Adipose tissue (tissue), 3 donors: ENCODE measurements around the gene BCL2L13. TPM values are rescaled to one million over a fixed set of nuclear protein-coding genes. Genes with fewer than 3 reads are reported as not detected.

ENCODE experiments used
- H3K27ac ChIP-seq: one replicate; pipeline ENCODE4 v1.5.1; 2013; ENCODE audit warnings: low read depth, low read length
- WGBS, 3 donors: extraction: QIAGEN DNeasy Blood & Tissue Kit; methylation state at CpG; one replicate each; pipeline ENCODE4 v1.1.7; 2013; 5-methylcytosine and 5-hydroxymethylcytosine counted together
- polyA plus RNA-seq, 3 donors: library from polyadenylated mRNA; stranded (reverse); fragments of 200-250 nt; gene quantifications; one replicate each; pipeline ENCODE4 v1.2.3, GENCODE V29; 2013
- donor health status: healthy with polysubstance abuse.
- donor health status: Bipolar disorder and iron deficiency.
- donor health status: healthy.

BCL2L13 gene
- polyA plus RNA-seq: 10 to 100 TPM; 17.9 to 36.9 (median 35.2) TPM

DNA sequence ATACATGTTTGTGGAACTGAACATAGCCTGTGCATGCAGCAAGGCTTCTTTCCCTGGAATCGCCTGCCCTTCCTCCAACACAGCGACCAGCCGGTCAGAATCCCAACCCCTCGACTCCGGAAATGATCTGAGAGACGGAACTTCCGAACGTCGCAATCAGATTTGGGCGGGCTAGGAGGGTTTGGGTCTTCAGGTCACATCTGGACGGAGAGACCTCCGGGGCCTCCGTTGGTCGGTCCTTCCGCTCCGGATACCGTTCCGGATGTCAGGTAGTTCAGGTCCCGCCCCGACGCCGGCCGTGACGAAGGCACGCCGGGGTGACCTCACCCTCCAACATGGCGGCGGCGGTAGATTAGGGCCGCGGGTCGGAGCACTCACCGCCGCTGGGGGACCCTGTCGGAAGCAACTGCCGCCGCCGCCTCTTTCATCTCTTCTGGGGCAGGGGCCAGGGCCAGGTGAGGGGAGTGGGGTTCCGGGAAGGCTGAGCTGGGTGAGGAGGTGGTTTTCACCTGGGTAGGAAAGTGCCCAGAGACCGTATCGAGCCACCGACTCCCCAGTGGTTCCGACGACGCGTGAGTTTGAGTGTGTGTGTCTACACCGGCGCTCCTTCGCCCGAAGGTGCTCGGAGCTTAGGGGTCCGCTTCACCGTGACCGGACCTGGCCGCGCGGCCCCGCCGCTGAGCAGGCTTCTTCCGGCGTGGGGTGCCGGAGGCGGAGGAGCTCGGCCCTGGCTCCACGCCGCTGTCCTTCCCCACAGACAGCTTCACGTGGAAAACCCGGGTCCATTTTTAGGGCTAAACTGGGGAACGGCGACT, at the start of gene BCL2L13:
Gene BCL2L13 (plus strand): TSS at position 326 of the 815 bp plus-strand sequence. CDS start 16,955 bp downstream, outside the sequence.
- 0 to 1% (median 0%) methylated on average over 68 to 70 of the region's 70 CpGs for WGBS, 3 donors
- peak within 1 kb of the TSS; percentile 96 for H3K27ac ChIP-seq

DNA sequence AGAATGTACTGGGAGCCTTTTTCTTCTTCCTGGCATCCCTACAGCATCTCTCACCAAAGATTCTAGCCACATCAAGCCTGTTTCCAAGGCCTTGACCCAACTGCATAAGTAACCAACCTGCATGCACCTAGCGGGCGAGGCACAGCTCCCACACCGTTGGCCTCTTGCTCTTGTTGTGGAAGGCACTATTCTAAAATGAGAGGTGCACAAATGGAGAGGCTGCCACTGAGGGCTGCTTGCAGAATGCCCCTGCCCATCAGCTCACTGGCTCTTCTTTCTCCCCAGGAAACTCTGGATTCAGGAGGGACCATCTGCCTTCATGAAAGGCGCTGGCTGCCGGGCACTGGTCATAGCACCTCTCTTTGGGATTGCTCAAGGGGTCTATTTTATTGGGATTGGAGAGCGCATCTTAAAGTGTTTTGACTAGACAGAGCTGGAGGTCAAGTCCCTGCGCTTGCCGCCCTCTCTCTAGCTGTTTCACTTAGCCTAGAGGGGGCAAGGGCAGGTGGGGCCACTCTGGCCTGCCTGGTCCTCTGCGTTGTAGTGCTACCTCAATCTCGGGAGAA, 48.7 kb upstream of the BCL2L13 start:
- 91 to 93% (median 92%) methylated on average over 10 of the region's 10 CpGs for WGBS, 3 donors
- no peak overlapping the region for H3K27ac ChIP-seq

DNA sequence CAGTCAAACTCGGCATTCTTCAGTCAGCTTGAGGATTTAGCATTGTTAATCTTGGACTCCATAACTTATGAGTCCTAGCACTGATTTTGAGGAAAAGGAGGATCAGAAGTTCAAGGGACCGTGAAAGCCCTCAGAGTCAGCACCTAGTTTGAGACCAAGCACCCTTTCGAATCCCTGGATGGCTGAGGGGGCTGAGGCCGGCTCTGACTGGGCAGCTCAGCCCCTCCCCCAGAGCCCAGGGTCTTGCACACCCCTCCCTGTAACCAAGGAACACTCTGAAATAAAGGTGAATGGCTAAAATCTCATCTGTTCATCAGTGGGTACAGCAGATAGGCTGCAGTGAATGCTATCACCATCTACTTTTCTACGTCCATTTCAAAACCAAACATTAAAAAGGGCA, 48.0 kb upstream of the BCL2L13 start:
- H3K27ac ChIP-seq: no peak overlapping the region
- WGBS, 3 donors: 81 to 89% (median 84%) methylated on average over 5 of the region's 5 CpGs

DNA sequence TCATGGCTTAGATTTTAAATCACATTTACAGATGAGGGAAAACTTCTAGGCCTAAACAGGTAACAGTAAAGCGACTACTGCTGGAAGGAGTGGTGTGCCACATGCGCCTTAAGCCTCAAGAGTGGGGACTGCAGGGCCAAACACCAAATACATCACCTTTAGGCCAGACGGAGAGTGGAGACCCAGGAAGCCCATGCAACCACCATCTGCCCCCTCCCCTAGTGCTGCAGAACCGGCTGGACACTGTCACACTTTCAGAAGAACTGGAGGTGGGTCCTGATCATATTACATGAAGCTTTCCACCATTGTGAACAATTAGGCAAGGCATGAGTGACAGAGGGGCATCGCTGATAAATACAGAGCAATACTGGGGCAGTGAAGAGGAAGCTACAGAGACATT, 46.4 kb upstream of the BCL2L13 start:
- 88 to 89% (median 89%) methylated on average over 5 of the region's 5 CpGs for WGBS, 3 donors
- no peak overlapping the region for H3K27ac ChIP-seq

GRCh38 chr22:17596226-17596625, 42.3 kb upstream of the BCL2L13 start:
- H3K27ac ChIP-seq: no peak overlapping the region
- 95 to 97% (median 96%) methylated on average over 6 of the region's 6 CpGs for WGBS, 3 donors

- WGBS, 3 donors: 98 to 99% (median 98%) methylated on average over 2 of the region's 2 CpGs
- H3K27ac ChIP-seq: no peak overlapping the region
Observed at GRCh38 chr22:17597217-17597616, 41.3 kb upstream of the BCL2L13 start.

- 92 to 98% (median 97%) methylated on average over 4 of the region's 4 CpGs for WGBS, 3 donors
- H3K27ac ChIP-seq: no peak overlapping the region
Observed at GRCh38 chr22:17598318-17598717, 40.2 kb upstream of the BCL2L13 start.

DNA sequence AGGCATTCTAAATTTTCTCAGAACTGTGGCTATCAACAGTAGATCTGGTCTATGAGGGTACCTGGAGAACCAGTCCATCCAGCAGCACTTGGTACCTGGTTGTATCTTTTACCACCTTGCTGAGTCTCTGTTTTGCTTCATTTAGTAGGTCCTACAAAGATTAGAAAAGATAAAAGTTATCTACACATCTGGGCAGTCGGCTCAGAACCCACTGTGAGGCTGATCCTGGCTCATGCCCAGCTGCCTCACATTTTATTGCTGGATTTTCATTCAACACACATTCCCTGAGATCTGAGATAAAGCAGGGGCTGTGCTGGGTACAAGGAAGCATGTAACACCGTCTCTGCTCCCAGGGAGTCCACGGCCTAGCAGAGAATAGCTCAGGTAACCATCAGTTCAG, 37.5 kb upstream of the BCL2L13 start:
- WGBS, 3 donors: 54 to 80% (median 72%) methylated on average over 3 of the region's 3 CpGs

DNA sequence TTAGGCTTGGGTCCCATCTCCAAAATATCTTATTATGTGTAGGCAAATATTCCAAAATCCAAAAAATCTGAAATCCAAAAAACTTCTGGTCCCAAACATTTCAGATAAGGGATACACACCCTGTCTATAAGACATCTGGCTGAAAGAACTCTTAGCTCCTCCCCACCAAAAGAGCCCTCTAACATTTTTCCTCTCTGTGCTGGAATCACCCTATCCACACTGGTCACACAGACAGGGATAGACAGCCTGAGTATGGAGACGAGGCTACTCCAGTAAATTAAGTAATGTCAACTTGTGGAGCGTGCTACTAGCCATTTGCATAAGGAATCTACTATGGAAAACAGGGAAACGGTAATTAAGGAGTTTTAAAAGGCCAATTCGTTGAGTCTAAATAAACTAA, 34.9 kb upstream of the BCL2L13 start:
- WGBS, 3 donors: 82 to 96% (median 89%) methylated on average over 4 of the region's 4 CpGs
- no peak overlapping the region for H3K27ac ChIP-seq

More for the DNA sequence above, 37.5 kb upstream of the BCL2L13 start:
- no peak overlapping the region for H3K27ac ChIP-seq

- 45 to 53% (median 53%) methylated on average over 5 of the region's 5 CpGs for WGBS, 3 donors
- no peak overlapping the region for H3K27ac ChIP-seq
Observed at GRCh38 chr22:17606496-17606895, 32.1 kb upstream of the BCL2L13 start.

- no peak overlapping the region for H3K27ac ChIP-seq
- 87 to 95% (median 94%) methylated on average over 4 of the region's 4 CpGs for WGBS, 3 donors
Observed at GRCh38 chr22:17607891-17608521, 30.6 kb upstream of the BCL2L13 start.

DNA sequence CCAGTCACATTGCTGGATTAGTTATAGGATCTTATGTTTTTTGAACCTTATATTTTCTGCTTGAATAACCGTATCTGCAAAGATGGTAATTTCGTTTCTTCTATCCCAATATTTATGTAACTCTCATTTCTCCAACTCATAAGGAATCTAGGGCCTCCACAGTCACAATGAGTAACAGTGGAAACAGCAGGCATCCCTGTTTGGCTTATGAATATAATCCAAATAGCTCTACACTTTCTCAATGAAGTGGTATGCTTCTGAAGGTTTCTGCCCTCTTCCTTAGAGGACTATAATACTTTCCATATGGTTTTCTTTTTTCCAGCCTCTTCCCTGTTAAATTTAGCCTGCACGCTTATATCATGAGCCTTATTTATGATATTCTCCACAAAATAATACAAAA, 26.5 kb upstream of the BCL2L13 start:
- WGBS, 3 donors: 56 to 81% (median 68%) methylated on average over 3 of the region's 3 CpGs
- H3K27ac ChIP-seq: no peak overlapping the region

DNA sequence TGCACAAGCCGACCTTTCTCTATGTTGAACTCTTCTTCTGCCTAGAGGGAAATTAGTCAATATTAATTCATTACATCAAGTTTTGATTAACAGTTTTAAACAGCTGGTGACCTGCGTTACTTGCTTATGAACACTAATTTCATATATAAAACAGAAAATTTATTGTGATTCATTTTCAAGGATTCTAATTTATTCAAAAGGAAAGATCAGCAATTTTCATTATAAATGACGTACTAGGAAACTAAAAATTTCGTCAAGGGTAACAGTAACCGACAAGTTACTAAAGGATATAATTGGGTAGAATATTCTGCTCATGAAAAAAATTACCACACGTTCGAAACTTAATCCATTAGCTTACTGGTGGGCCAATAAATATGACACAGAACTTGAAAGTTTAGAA, 25.3 kb upstream of the BCL2L13 start:
- H3K27ac ChIP-seq: no peak overlapping the region
- WGBS, 3 donors: 85 to 95% (median 86%) methylated on average over 7 of the region's 7 CpGs

GRCh38 chr22:17627961-17628405, 10.6 kb upstream of the BCL2L13 start:
- 4 to 14% (median 6%) methylated on average over 24 of the region's 24 CpGs for WGBS, 3 donors
- peak overlapping the region; percentile 44 for H3K27ac ChIP-seq

DNA sequence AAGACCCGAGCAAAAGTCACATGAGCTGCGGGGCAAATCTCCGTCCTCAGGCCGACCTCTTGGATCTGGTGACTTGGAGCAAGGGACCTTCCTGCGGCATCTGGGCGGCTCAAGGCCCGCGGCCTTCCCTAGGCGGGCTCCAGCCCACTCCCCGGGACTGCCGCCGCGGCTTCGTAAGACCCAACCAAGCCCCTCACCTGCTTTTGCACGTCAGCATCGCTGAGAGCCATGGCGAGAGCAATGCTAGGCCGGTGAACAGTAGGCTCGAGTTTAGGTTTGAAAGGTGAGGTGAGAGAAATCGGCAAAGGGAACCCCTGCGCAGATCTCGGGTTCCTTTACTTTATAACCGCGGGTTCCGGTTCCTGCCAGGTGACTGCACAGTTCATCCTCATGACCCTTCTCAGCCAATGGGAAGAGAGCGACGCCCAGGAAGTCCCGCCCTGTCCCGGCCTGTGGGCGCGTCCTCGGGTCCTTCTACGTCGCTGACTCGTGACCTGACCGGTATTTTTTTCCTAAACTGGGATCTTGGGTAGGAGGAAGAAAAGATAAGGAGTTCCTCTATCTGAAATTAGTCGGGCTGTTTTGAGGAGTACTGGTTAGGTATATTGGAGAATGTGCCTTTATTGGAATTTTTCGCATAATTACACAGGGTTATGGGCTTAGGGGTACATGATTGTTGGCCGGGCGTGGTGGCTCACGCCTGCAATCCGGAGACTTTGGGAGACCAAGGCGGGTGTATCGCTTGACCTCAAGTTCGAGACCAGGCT, 10.0 kb upstream of the BCL2L13 start, which contains the start of gene ATP6V1E1:
Gene ATP6V1E1 (minus strand): TSS at position 344 of the 767 bp plus-strand sequence. CDS start 114 bp downstream, at position 230.
- 0 to 1% (median 1%) methylated on average over 45 of the region's 45 CpGs for WGBS, 3 donors
- peak within 1 kb of the TSS; percentile 48 for H3K27ac ChIP-seq

DNA sequence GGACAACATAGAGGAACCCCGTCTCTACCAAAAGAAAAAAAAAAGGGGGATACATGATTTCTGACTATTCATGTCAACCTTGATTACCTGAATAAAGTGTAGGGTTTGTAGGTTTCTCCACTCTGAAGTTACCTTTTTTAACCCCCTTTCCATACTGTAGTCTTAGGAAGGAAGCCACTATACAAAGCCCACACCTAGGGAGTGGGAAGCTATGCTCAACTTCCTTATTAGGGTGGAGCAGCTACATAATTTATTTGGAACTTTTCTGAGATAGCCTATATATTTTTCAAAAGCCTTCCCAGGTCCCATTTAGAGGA, 9.4 kb upstream of the BCL2L13 start:
- WGBS, 3 donors: 0% methylated on average over 1 of the region's 1 CpG
- H3K27ac ChIP-seq: peak overlapping the region; percentile 48

- H3K27ac ChIP-seq: no peak overlapping the region
- 54 to 84% (median 61%) methylated on average over 7 of the region's 7 CpGs for WGBS, 3 donors
Observed at GRCh38 chr22:17629641-17630040, 8.9 kb upstream of the BCL2L13 start.

GRCh38 chr22:17631076-17631565, 7.4 kb upstream of the BCL2L13 start:
- 93 to 95% (median 95%) methylated on average over 9 of the region's 9 CpGs for WGBS, 3 donors
- no peak overlapping the region for H3K27ac ChIP-seq
